Parathyroid adenoma (tissue), 2 donors: ENCODE measurements around the gene CCDC192.

ENCODE experiments used
- H2AFZ ChIP-seq: fragments of 300-600 bp; sonication (generic); one replicate; pipeline ENCODE4 v1.7.0; 2017; ENCODE audit warnings: antibody characterized with exemption, mild to moderate bottlenecking
- H3K27ac ChIP-seq: fragments of 300-600 bp; sonication (generic); one replicate; pipeline ENCODE4 v1.7.0; 2017
- H3K27me3 ChIP-seq: fragments of 300-600 bp; sonication (generic); one replicate; pipeline ENCODE4 v1.7.0; 2017; ENCODE audit warnings: low read length; ENCODE audit not compliant: control insufficient read depth, insufficient read depth
- H3K36me3 ChIP-seq: fragments of 300-600 bp; sonication (generic); one replicate; pipeline ENCODE4 v1.7.0; 2017; ENCODE audit warnings: low read length; ENCODE audit not compliant: control insufficient read depth, insufficient read depth
- H3K4me1 ChIP-seq: fragments of 300-600 bp; sonication (generic); one replicate; pipeline ENCODE4 v1.7.0; 2017; ENCODE audit warnings: control low read depth
- H3K4me2 ChIP-seq: fragments of 300-600 bp; sonication (generic); one replicate; pipeline ENCODE4 v1.7.0; 2017; ENCODE audit warnings: low read length
- H3K4me3 ChIP-seq: fragments of 300-600 bp; sonication (generic); one replicate; pipeline ENCODE4 v1.7.0; 2017; ENCODE audit warnings: low read depth, low read length
- H3K79me2 ChIP-seq: fragments of 300-600 bp; sonication (generic); one replicate; pipeline ENCODE4 v1.7.0; 2017; ENCODE audit warnings: control low read depth
- H3K9ac ChIP-seq: fragments of 300-600 bp; sonication (generic); one replicate; pipeline ENCODE4 v1.7.0; 2017; ENCODE audit warnings: mild to moderate bottlenecking
- H3K9me3 ChIP-seq: fragments of 300-600 bp; sonication (generic); one replicate; pipeline ENCODE4 v1.7.0; 2017; ENCODE audit warnings: low read length; ENCODE audit not compliant: control insufficient read depth
- CTCF ChIP-seq: fragments of 300-600 bp; sonication (generic); IDR thresholded peaks from one replicate; pipeline ENCODE4 v1.7.0; 2017; ENCODE audit warnings: antibody characterized with exemption, mild to moderate bottlenecking
- donor health status: primary hyperparathyroidism.

CCDC192 gene

DNA sequence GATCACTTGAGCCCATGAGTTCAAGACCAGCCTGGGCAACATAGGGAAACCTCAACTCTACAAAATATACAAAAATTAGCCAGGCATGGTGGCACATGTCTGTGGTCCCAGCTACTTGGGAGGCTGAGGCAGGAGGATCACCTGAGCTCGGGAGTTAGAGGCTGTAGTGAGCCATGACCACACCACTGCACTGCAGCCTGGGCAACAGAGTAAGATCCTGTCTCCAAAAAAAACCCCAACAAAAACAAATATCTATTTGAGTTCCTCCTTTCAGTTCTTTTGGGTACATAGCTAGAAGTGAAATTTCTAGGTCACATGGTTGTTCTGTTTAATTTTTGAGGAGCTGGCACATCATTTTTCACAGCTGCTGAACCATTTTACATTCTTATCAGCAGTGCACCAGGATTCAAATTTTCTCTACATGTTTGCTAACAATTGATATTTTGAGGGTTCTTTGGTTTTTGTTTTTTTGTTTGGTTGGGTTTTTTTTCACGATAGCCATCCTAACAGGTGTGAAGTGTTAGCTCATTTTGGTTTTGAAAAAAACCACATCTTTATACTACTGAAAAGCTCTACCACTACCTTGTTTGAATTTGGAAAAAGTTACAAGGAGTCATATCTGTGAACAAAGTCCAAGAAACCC lies 203.5 kb downstream of the CCDC192 start:
- no peaks in the 10 kb centered on the region for H3K9me3 ChIP-seq
- TF ChIP-seq CTCF: no peak
- H3K27ac ChIP-seq: no peak overlapping the region
- no peak overlapping the region for H2AFZ ChIP-seq
- H3K79me2 ChIP-seq: no peaks in the 10 kb centered on the region
- H3K36me3 ChIP-seq: no peaks in the 10 kb centered on the region
- H3K9ac ChIP-seq: no peak overlapping the region
- H3K27me3 ChIP-seq: no peaks in the 10 kb centered on the region
- no peak overlapping the region for H3K4me2 ChIP-seq
- H3K4me3 ChIP-seq: no peak overlapping the region
- no peaks in the 10 kb centered on the region for H3K4me1 ChIP-seq

DNA sequence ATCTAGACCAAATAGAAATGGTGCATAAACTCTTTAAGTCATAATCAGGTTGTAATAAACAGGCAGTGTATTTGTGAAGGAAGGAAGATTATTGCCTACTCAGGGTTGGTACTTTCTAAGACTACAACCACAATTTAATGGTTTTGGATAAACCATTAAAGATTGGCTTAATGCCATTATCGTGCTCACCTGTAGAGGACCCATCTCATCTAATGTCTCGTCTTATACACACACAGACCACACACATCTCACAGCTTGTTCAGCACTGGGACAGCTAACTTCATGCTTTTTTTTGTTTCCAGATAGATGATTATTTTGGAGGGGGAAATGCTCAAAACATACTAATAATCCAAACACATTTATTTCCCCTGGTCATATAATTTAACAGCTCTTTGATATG lies 204.7 kb downstream of the CCDC192 start:
- H3K36me3 ChIP-seq: no peaks in the 10 kb centered on the region
- no peak overlapping the region for H3K9ac ChIP-seq
- no peak overlapping the region for H3K4me3 ChIP-seq
- H2AFZ ChIP-seq: no peak overlapping the region
- H3K9me3 ChIP-seq: no peaks in the 10 kb centered on the region
- no peak for TF ChIP-seq CTCF
- no peak overlapping the region for H3K27ac ChIP-seq
- no peaks in the 10 kb centered on the region for H3K4me1 ChIP-seq
- no peaks in the 10 kb centered on the region for H3K27me3 ChIP-seq
- H3K4me2 ChIP-seq: no peak overlapping the region
- H3K79me2 ChIP-seq: no peaks in the 10 kb centered on the region

DNA sequence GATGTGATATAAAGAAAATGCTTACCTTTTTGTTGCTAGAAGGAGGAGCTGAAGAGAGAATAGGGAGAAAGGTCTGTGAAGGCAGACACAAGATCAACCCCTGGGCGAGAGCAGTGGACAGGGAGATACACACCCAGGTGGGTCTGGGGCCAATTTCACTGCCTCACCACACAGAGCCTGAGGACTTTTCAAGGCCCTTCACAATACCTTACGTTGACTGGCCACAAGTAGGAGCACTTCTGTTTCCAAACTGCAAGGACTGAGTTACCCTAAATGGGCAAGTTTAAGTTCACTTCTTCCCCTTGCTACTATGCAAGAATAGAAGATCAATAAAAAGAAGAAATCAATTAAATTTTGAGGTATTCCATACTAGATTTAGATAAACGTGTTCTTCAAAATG lies 205.9 kb downstream of the CCDC192 start:
- Histone ChIP-seq H3K4me2 (no peak overlapping the region), H2AFZ (no peak overlapping the region), H3K27ac (no peak overlapping the region), H3K9me3 (no peaks in the 10 kb centered on the region), H3K79me2 (no peaks in the 10 kb centered on the region), H3K4me3 (no peak overlapping the region), H3K4me1 (no peaks in the 10 kb centered on the region), H3K27me3 (no peaks in the 10 kb centered on the region), H3K9ac (no peak overlapping the region), H3K36me3 (no peaks in the 10 kb centered on the region)
- no peak for TF ChIP-seq CTCF

- no peak overlapping the region for H3K27ac ChIP-seq
- H3K9me3 ChIP-seq: no peaks in the 10 kb centered on the region
- no peaks in the 10 kb centered on the region for H3K27me3 ChIP-seq
- no peaks in the 10 kb centered on the region for H3K4me1 ChIP-seq
- H3K9ac ChIP-seq: no peak overlapping the region
- H3K4me2 ChIP-seq: no peak overlapping the region
- no peaks in the 10 kb centered on the region for H3K79me2 ChIP-seq
- H3K4me3 ChIP-seq: no peak overlapping the region
- H2AFZ ChIP-seq: no peak overlapping the region
- no peak for TF ChIP-seq CTCF
- no peaks in the 10 kb centered on the region for H3K36me3 ChIP-seq
Observed at GRCh38 chr5:127909821-127910220, 206.6 kb downstream of the CCDC192 start.

DNA sequence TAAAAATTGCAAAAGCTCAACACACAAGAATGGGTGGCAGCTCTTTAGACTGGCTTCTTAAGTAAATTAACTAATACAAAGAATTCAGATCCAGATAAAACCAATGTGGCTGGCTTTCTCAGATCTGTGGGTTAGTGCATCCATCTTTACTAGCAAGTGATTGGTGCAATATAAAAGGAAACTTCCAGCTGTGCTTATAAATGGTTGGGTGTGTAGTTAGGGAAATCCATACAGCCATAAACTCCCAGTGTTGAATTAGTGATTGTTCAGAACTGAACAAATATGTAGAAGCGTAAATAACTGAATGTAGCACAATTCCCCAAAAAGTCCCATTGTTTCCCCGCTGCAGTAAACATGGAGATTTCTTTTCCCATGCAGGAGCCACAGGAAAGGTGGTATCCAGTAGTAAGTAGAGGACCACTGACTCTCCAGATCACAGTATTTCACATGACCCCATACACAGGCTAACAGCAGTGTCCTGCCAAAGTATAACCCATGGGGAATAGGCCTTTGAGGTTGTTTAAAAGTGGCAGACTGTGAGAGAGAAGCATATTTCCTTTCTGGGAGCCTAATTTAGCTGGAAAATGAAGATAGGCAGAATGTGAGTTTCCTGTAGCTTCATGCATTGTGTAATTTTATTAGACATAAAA lies 207.2 kb downstream of the CCDC192 start:
- H3K4me1 ChIP-seq: no peaks in the 10 kb centered on the region
- H3K27ac ChIP-seq: no peak overlapping the region
- no peaks in the 10 kb centered on the region for H3K9me3 ChIP-seq
- no peak overlapping the region for H3K9ac ChIP-seq
- no peak overlapping the region for H3K4me2 ChIP-seq
- H3K27me3 ChIP-seq: no peaks in the 10 kb centered on the region
- no peaks in the 10 kb centered on the region for H3K36me3 ChIP-seq
- no peak for TF ChIP-seq CTCF
- no peak overlapping the region for H3K4me3 ChIP-seq
- H3K79me2 ChIP-seq: no peaks in the 10 kb centered on the region
- no peak overlapping the region for H2AFZ ChIP-seq
